Bronchial epithelial cell (primary cell): Measurements from ENCODE around the gene RHOB. TPM values are rescaled to one million over a fixed set of nuclear protein-coding genes. Genes with fewer than 3 reads are reported as not detected.

ENCODE experiments used
- DNase-seq: peaks from one replicate; pipeline ENCODE4 v3.0.0-alpha.2; 2010; ENCODE audit warnings: low read depth
- FAIRE-seq: peaks from 2 replicates; lab custom pipeline; 2011; peaks lifted over from hg19 to GRCh38; lab: Jason Lieb, UNC
- H3K27me3 ChIP-seq: 2 replicates; pipeline ENCODE4 v1.5.1; 2011; ENCODE audit warnings: low read length; ENCODE audit not compliant: control insufficient read depth, insufficient read depth
- H3K36me3 ChIP-seq: 2 replicates; pipeline ENCODE4 v1.5.1; 2011; ENCODE audit warnings: low read length; ENCODE audit not compliant: control insufficient read depth, insufficient read depth
- H3K4me3 ChIP-seq: 2 replicates; pipeline ENCODE4 v1.5.1; 2011; ENCODE audit warnings: mild to moderate bottlenecking, low read depth, low read length, control low read depth
- CTCF ChIP-seq: IDR thresholded peaks from 2 replicates; pipeline ENCODE4 v1.5.1; 2011; ENCODE audit warnings: mild to moderate bottlenecking, moderate library complexity, low read length, control low read depth, inconsistent platforms; ENCODE audit not compliant: insufficient read depth, severe bottlenecking
- total RNA-seq: library from RNA; depleted of rRNA; stranded (reverse); fragments of >200 nt; gene quantifications from 2 replicates; pipeline ENCODE4 v1.2.1, GENCODE V29; 2014

RHOB gene
- total RNA-seq, 1 donor from 2014 or later: 51.9 TPM

DNA sequence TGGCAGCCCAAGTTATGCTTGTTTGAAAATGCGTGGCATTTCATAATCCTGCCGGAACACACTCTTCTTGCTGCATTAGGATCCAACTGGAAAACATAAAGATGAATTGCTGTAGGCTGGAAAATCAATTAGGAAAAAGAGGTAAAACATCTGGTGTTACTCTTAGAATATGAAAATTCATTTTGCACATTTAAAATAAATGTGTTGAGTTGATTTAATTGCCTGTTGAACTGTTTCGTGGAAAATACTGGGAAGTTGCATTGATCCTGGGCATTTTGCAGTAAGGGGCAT, 4.1 kb downstream of the RHOB start:
- Histone ChIP-seq H3K27me3 (no peaks in the 10 kb centered on the region), H3K36me3 (no peaks in the 10 kb centered on the region), H3K4me3 (no peak overlapping the region)
- DNase-seq (no peak), FAIRE-seq (no peak)
- TF ChIP-seq CTCF: no peak

- Histone ChIP-seq H3K36me3 (no peaks in the 10 kb centered on the region), H3K27me3 (no peaks in the 10 kb centered on the region), H3K4me3 (no peak overlapping the region)
- no peak for TF ChIP-seq CTCF
- no peak for FAIRE-seq
- DNase-seq: no peak
Measured at GRCh38 chr2:20451341-20451740, 4.5 kb downstream of the RHOB start.

DNA sequence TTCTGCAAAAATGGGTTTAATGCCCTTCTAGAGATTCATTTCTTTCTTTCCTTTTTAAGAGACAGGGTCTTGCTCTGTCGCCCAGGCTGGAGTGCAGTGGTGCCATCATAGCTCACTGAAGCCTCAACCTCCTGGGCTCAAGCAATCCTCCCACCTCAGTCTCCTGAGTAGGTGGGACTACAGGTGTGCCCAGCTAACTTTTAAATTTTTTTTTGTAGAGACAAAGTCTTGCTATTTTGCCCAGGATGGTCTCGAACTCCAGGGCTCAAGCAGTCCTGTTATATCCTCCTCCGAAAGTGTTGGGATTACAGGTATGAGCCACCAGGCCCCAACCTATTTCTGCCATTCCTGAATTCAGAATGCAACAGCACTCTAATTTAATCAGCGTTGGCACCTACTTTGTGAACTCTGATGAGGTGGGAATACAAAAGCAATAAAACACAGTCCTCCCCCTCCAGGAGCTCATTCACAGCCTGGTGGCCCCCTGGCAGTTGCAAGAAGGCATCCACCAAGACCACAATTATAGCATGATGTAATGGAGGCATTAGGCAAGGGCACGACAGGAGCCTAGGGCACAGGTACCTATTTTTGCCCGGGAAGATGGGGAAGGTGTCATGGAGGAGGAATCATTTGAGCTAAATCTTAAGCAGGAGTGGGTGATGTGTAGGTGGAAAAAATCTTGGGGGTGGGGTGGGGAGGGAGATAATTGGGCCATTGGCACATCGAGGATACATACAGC, 5.1 kb downstream of the RHOB start:
- no peak overlapping the region for H3K4me3 ChIP-seq
- H3K27me3 ChIP-seq: no peaks in the 10 kb centered on the region
- no peak for TF ChIP-seq CTCF
- DNase-seq (no peak), FAIRE-seq (no peak)
- H3K36me3 ChIP-seq: no peaks in the 10 kb centered on the region

DNA sequence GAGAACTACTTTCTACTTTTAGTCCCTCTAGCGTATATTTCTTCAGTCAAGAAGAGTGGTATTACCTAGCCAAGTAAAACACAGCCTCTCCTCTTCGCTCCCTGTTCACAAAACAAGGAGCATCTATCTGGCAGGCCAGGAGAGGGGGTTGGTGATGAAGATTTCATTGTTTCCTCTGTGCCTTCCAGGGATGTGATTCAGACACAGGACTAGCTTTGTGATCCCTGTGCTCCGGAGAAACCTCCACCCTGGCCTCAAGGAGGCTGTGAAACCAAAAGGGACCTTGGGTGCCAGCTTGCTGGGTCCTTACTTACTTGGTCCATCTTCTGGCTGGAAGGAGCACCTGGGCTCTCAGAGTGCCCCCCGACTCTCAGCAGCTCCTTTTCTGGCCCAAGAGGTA, 5.7 kb downstream of the RHOB start:
- Histone ChIP-seq H3K27me3 (no peaks in the 10 kb centered on the region), H3K36me3 (no peaks in the 10 kb centered on the region), H3K4me3 (no peak overlapping the region)
- DNase-seq: no peak
- TF ChIP-seq CTCF: no peak
- no peak for FAIRE-seq

DNA sequence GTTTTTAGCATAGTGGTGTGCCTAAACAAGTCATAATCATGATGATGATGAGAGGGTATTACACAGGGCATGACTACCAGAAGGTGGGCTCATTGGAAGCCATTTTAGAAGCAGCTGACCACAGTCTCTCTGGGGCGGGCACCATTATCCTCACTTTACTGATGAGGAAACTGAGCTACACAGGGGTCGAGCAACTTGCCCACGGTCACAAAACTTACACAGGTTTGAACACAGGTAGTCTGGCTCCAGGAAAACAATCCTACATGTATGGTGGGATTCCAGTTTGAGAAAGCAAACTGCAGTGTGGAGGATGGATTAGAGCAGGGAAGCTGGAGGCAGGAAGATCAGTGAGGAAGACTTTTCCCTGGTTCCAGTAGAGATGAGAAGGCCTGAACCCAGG, 6.2 kb downstream of the RHOB start:
- no peak for DNase-seq
- Histone ChIP-seq H3K27me3 (no peaks in the 10 kb centered on the region), H3K4me3 (no peak overlapping the region), H3K36me3 (no peaks in the 10 kb centered on the region)
- FAIRE-seq: no peak
- TF ChIP-seq CTCF: no peak
